Astrocyte of the cerebellum (primary cell): ENCODE measurements around the gene GNG3.
"Not testable (repeated sequence)": the region's sequence is repeated elsewhere in the genome, so short reads cannot be mapped to it uniquely, and the experiment has no call there.

Source experiments
- DNase-seq: peaks from one replicate; pipeline ENCODE4 v3.0.0-alpha.2; 2011; ENCODE audit warnings: low read depth
- H3K4me3 ChIP-seq: 2 replicates; pipeline ENCODE4 v1.5.1; 2011; ENCODE audit warnings: mild to moderate bottlenecking, low read depth, low read length, moderate library complexity
- in situ Hi-C: cut with HindIII; loops from 2 replicates; pipeline ENCODE4 v1.10.0; 2017; ENCODE audit warnings: low sequenced_read_pairs
- TF ChIP-seq, protein P1 (sequence below): IDR thresholded peaks from 2 replicates; pipeline ENCODE4 v1.5.1; 2012; ENCODE audit warnings: low read length, low read depth, moderate library complexity, mild to moderate bottlenecking; ENCODE audit errors: missing control alignments

GNG3 gene

DNA sequence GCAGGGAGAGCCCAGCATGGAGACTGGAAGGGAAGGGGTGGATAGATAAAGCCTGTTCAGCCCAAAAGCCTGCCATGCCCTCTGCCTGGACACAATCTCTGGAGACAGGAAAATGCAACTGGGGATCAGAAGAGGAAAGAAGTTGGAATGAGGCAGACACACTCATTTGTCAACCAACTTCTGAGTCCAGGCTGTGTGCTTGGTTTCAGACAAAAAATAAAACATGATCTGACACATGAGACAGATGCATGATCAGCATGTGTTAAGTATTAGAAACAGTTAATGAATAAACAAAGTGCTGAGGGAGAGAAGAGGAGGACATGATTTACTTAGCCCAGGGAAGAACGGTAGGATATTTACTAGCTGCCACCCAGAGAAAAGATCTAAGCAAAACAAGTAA lies 19.0 kb upstream of the GNG3 start:
- TF ChIP-seq, protein P1, sequence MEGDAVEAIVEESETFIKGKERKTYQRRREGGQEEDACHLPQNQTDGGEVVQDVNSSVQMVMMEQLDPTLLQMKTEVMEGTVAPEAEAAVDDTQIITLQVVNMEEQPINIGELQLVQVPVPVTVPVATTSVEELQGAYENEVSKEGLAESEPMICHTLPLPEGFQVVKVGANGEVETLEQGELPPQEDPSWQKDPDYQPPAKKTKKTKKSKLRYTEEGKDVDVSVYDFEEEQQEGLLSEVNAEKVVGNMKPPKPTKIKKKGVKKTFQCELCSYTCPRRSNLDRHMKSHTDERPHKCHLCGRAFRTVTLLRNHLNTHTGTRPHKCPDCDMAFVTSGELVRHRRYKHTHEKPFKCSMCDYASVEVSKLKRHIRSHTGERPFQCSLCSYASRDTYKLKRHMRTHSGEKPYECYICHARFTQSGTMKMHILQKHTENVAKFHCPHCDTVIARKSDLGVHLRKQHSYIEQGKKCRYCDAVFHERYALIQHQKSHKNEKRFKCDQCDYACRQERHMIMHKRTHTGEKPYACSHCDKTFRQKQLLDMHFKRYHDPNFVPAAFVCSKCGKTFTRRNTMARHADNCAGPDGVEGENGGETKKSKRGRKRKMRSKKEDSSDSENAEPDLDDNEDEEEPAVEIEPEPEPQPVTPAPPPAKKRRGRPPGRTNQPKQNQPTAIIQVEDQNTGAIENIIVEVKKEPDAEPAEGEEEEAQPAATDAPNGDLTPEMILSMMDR = no peak
- no peak overlapping the region for H3K4me3 ChIP-seq
- in situ Hi-C loops = no loop called here
- DNase-seq = no peak

DNA sequence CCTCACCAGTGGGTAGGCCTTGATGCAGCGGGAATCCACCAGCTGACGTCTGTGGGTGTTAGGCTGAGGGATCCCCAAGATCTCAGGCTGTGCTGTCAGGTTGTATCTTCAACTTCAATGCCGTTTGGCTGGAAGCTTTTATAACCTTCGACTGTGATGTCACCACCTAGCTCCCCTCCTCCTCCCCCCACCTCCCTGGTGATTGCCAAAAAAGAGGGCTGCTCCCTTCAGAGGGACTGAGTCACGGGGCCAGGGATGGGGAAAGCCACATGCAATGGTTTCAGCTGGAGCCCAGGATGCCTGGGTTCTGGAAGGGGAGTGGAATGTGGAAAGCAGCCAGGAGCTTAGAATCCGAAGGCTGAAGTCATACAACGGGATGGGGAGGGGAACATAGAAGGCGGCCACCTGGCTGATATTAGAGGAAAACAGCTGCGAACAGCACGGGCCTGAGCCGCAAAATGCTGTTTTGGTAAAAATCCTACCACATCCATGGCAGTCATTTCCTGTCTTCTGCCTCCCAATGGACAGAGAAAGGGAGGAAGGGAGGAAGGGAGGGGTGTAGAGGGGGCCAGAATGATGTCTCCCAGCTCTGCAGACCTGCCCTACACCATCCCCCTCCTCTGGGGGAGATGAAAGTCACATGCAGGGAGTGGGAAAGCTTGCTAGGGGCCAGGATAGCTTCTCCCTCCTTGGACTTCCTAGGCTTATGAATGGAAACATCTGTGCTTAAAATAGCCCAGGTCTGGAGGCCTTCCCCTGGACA lies 17.9 kb upstream of the GNG3 start, which contains the start of gene LRRN4CL:
TSS of gene LRRN4CL (minus strand) at position 110 of the 763 bp plus-strand sequence. CDS start 1,022 bp downstream, outside the sequence.
- peak; percentile 73 for DNase-seq
- in situ Hi-C loops = no loop called here
- no peak within 1 kb of the TSS for H3K4me3 ChIP-seq
- TF ChIP-seq, protein P1 = no peak

DNA sequence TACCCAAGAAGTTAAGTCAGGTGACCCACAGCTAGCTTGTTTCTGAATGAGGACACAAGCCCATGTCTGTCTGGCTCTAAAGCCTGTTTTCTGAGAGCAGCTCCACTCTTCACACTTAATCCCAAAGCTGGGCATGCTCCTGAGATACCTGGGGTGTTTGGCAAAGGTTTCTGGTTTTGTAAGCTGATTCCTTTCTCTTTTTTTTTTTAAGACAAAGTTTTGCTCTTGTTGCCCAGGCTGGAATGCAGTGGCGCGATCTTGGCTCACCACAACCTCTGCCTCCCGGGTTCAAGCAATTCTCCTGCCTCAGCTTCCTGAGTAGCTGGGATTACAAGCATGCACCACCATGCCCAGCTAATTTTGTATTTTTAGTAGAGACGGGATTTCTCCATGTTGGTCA lies 13.9 kb upstream of the GNG3 start:
- in situ Hi-C loops, H3K4me3 ChIP-seq: not testable (repeated sequence)

DNA sequence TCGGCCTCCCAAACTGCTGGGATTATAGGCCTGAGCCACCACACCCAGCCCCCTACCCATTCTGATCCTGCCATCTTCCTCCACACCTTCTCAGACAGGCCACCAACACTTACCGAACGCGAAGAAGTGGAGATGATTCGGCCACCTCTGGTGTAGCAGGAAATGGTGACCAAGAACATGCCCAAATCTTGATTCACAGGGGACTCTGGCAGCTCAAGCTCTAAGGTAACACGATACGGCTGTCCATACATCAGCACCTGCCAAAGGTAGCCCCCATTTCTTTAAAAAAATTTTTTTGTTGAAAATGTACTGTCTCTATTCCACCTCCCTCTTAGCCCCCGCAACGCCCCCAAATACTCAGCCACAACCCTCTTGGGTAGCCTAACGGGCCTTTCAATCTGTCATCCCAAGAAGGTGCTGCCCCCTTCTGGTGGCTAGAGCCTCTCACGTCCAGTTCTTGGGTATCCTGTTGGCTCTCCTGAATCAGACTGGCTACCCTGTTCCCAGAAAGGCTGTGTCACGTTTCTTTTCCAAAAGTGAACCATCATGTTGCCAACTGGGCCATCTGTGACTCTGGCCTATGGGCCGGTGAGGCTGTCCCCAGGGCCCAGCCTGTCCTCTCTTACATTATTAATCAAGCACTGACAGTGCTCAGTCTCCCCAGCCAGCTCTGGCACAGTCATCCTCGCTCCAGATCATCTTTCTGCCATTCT lies 12.9 kb upstream of the GNG3 start:
- no peak overlapping the region for H3K4me3 ChIP-seq
- peak; percentile 72 for DNase-seq
- TF ChIP-seq, protein P1 = peak; percentile 87
- in situ Hi-C loops = no loop called here

More for the DNA sequence above, 13.9 kb upstream of the GNG3 start:
- DNase-seq = peak; percentile 11

DNA sequence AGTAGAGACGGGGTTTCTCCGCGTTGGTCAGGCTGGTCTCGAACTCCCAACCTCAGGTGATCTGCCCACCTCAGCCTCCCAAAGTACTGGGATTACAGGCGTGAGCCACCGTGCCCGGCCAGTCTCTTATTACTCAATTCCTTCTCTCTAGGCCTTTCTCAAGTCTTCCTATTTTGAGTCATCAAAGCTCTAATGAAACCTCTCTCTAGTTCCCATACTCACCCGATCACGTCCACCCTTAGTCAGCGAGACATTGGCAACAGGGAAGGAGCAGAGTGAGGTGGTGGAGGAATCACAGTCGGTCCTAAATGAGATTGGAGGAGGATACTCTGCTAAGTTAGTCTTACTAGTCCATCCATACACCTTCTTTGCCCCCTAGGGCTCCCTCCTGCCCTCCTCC lies 5.2 kb upstream of the GNG3 start:
- in situ Hi-C loops = no loop called here
- no peak for DNase-seq
- TF ChIP-seq, protein P1 = no peak
- no peak overlapping the region for H3K4me3 ChIP-seq

DNA sequence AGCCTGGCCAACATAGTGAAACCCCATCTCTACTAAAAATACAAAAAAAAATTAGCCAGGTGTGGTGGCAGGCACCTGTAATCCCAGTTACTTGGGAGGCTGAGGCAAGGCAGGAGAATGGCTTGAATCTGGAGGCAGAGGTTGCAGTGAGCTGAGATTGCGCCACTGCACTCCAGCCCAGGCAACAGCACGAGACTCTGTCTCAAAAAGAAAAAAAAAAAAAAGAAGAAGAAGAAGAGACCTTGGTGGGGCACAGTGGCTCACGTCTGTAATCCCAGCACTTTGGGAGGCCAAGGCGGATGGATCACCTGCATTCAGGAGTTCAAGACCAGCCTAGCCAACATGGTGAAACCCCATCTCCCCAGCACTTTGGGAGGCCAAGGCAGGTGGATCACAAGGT lies 3.6 kb upstream of the GNG3 start:
- H3K4me3 ChIP-seq, DNase-seq, in situ Hi-C loops: not testable (repeated sequence)

DNA sequence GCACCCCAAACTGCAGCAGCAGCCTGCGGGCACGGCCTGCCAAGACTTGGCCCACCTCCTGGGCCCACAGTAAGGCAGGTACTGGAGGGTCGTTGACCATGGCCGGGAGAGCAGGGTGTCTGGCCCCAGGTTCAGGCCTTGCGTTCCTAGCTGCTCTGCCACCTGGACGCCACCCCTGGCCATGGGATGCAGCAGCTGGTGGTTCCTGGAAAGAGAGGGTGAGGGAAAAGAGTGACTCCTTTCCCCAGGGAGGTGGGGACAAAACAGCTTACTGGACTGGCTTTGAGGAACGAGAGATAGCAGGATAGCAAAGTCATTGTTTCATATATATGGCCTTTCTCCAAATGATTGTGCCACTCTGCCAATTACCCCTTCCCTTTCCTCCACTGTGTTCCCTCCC lies 2.1 kb upstream of the GNG3 start:
- DNase-seq = no peak
- TF ChIP-seq, protein P1 = no peak
- in situ Hi-C loops = no loop called here
- peak overlapping the region; percentile 60 for H3K4me3 ChIP-seq
